HT-29 (cell line): ENCODE measurements around the gene ICAM2. TPM values are rescaled to one million over a fixed set of nuclear protein-coding genes. Genes with fewer than 3 reads are reported as not detected.
"Not testable (repeated sequence)": the region's sequence is repeated elsewhere in the genome, so short reads cannot be mapped to it uniquely, and the experiment has no call there.

ENCODE experiments used
- DNase-seq: peaks from one replicate; pipeline ENCODE4 v3.0.0-alpha.2; 2015; ENCODE audit warnings: low spot score
- total RNA-seq: library from RNA; depleted of rRNA; stranded (reverse); fragments of >200 nt; shearing (Covaris generic); gene quantifications from 2 replicates; pipeline ENCODE4 v1.2.3, GENCODE V29; 2014

ICAM2 gene
- total RNA-seq, 1 experiment from 2014 or later = 0.64 TPM

- no peak for DNase-seq
Observed at GRCh38 chr17:64009571-64010402, 10.6 kb downstream of the ICAM2 start.

- DNase-seq = no peak
Observed at GRCh38 chr17:64008830-64009229, 11.6 kb downstream of the ICAM2 start.

- no peak for DNase-seq
Observed at GRCh38 chr17:64008346-64008745, 12.1 kb downstream of the ICAM2 start.

GRCh38 chr17:64007838-64008282, 12.6 kb downstream of the ICAM2 start:
- no peak for DNase-seq

- not testable (repeated sequence) for DNase-seq
Observed at GRCh38 chr17:64007089-64007837, 13.2 kb downstream of the ICAM2 start.

- no peak for DNase-seq
Observed at GRCh38 chr17:64006361-64007088, 13.9 kb downstream of the ICAM2 start.

GRCh38 chr17:64005734-64006167, 14.7 kb downstream of the ICAM2 start:
- DNase-seq = peak; percentile 37

GRCh38 chr17:64004903-64005733, 15.3 kb downstream of the ICAM2 start:
- no peak for DNase-seq

- DNase-seq = no peak
Observed at GRCh38 chr17:64004218-64004770, 16.1 kb downstream of the ICAM2 start.

GRCh38 chr17:64003526-64004121, 16.8 kb downstream of the ICAM2 start:
- no peak for DNase-seq

- DNase-seq = no peak
Observed at GRCh38 chr17:64002658-64003525, 17.5 kb downstream of the ICAM2 start.

- DNase-seq = no peak
Observed at GRCh38 chr17:64001763-64002529, 18.5 kb downstream of the ICAM2 start.

- DNase-seq = no peak
Observed at GRCh38 chr17:64001091-64001579, 19.3 kb downstream of the ICAM2 start.

- DNase-seq = no peak
Observed at GRCh38 chr17:63999680-64000531, 20.5 kb downstream of the ICAM2 start.

- no peak for DNase-seq
Observed at GRCh38 chr17:63998721-63999679, 21.4 kb downstream of the ICAM2 start.

GRCh38 chr17:63998050-63998720, 22.2 kb downstream of the ICAM2 start, which contains the start of gene PRR29:
TSS of gene PRR29 (plus strand) at chr17:63998351. CDS start at chr17:63998365, 14 bp downstream.
- peak; percentile 53 for DNase-seq
